MCF 10A (cell line): ENCODE data around the gene OR10H1. TPM values are rescaled to one million over a fixed set of nuclear protein-coding genes. Genes with fewer than 3 reads are reported as not detected.
"Not testable (repeated sequence)": the region's sequence is repeated elsewhere in the genome, so short reads cannot be mapped to it uniquely, and the experiment has no call there.

Source experiments
- BruUV-seq: library from RNA; stranded (reverse); fragments of 400-500 nt; replicated peaks from 2 replicates; lab custom pipeline; 2021; lab: Mats Ljungman, UMichigan
- CTCF ChIA-PET: fragments of 300-600 bp; sonication (Branson Sonifier 250); formaldehyde crosslinking; extraction: SDS; loops from one replicate; lab custom pipeline; 2021; ENCODE audit warnings: antibody characterized with exemption, inconsistent platforms; lab: Yijun Ruan, JAX
- POLR2A ChIA-PET: fragments of 300-600, 350-650 bp; sonication (Branson Sonifier 250); formaldehyde crosslinking; extraction: SDS; loops from one replicate; lab custom pipeline; 2020; ENCODE audit warnings: antibody characterized with exemption, inconsistent platforms; lab: Yijun Ruan, JAX
- DNase-seq: peaks from one replicate; pipeline ENCODE4 v3.0.0-alpha.2; 2018; ENCODE audit not compliant: unreplicated experiment
- H3K27ac Mint-ChIP-seq: one replicate; pipeline ENCODE4 v1.8.0; 2022; ENCODE audit warnings: mild to moderate bottlenecking, low read depth, mixed read lengths; ENCODE audit not compliant: unreplicated experiment
- H3K27me3 Mint-ChIP-seq: one replicate; pipeline ENCODE4 v1.8.0; 2022; ENCODE audit warnings: mixed read lengths; ENCODE audit not compliant: insufficient read depth, unreplicated experiment
- H3K36me3 Mint-ChIP-seq: one replicate; pipeline ENCODE4 v1.8.0; 2022; ENCODE audit warnings: mild to moderate bottlenecking, moderate library complexity, mixed read lengths; ENCODE audit not compliant: insufficient read depth, unreplicated experiment
- H3K4me1 Mint-ChIP-seq: one replicate; pipeline ENCODE4 v1.8.0; 2022; ENCODE audit warnings: mixed read lengths; ENCODE audit not compliant: insufficient read depth, unreplicated experiment
- H3K4me3 Mint-ChIP-seq: one replicate; pipeline ENCODE4 v1.8.0; 2022; ENCODE audit warnings: mild to moderate bottlenecking, moderate library complexity, mixed read lengths; ENCODE audit not compliant: unreplicated experiment
- H3K9me3 Mint-ChIP-seq: one replicate; pipeline ENCODE4 v1.8.0; 2022; ENCODE audit warnings: mixed read lengths; ENCODE audit not compliant: unreplicated experiment
- CTCF ChIP-seq: fragments of 200-600 bp; IDR thresholded peaks from one replicate; pipeline ENCODE4 v1.8.0; 2022; ENCODE audit warnings: antibody characterized with exemption, mild to moderate bottlenecking; ENCODE audit not compliant: unreplicated experiment
- intact Hi-C: fragments of 100-400 bp; cut with micrococcal nuclease; formaldehyde crosslinking; loops from 2 replicates; pipeline ENCODE4 v1.14.1; 2022
- total RNA-seq: library from RNA; stranded (reverse); gene quantifications from 2 replicates; pipeline ENCODE4 v1.2.3, GENCODE V29; 2022

OR10H1 gene
- total RNA-seq, 1 experiment from 2014 or later: not detected

DNA sequence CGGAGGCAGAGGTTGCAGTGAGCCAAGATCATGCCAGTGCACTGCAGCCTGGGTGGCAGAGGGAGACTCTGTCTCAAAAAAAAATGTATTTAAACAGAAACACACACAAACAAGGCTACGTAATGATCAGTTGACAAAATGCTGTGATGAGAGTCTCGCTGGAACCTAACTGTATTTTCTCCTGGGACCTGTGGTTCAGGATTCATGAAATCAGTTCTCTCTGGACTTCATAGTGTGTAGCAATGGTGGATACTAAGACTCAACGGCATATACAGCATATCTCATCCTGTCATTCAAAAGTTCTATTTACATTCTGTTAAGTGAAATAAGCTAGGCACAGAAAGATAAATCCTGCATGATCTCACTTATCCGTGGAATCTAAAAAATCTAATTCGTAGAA, 45.1 kb upstream of the OR10H1 start:
- ChIA-PET POLR2A (no interaction called here), CTCF (interaction anchor here (0.9 kb wide), 1 partner anchor 9 kb away, joined by 5 read pairs; no protein-coding TSS in a partner anchor)
- Mint-ChIP-seq H3K27me3 (no peaks in the 10 kb centered on the region), H3K4me1 (no peaks in the 10 kb centered on the region), H3K4me3 (no peak overlapping the region), H3K27ac (no peak overlapping the region), H3K36me3 (no peaks in the 10 kb centered on the region), H3K9me3 (no peaks in the 10 kb centered on the region)
- BruUV-seq: no TSS peak
- DNase-seq: no peak
- TF ChIP-seq CTCF: no peak
- intact Hi-C loops: no loop called here

DNA sequence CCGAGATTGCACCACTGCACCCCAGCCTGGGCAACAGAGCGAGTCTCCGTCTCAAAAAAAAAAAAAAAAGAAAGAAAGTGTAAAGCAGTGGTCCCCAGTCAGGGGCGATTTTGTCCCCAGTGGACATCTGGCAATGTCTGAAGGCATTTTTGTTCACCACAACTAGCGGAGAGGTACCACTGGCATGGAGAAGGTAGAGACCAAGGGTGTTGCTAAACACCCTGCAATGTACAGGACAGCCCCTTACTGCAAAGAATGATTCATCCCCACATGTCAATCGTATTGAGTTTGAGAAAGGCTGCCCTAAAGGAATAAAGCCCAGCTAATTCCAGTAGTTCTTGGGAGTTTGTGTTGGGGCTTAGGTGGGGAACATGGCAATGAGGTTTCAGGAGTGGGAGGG, 43.7 kb upstream of the OR10H1 start:
- TF ChIP-seq CTCF: no peak
- BruUV-seq: no TSS peak
- Mint-ChIP-seq H3K27me3 (no peaks in the 10 kb centered on the region), H3K36me3 (no peaks in the 10 kb centered on the region), H3K9me3 (no peaks in the 10 kb centered on the region), H3K27ac (no peak overlapping the region), H3K4me3 (no peak overlapping the region), H3K4me1 (no peaks in the 10 kb centered on the region)
- intact Hi-C loops: no loop called here
- CTCF ChIA-PET: no interaction called here
- POLR2A ChIA-PET: no interaction called here
- no peak for DNase-seq

DNA sequence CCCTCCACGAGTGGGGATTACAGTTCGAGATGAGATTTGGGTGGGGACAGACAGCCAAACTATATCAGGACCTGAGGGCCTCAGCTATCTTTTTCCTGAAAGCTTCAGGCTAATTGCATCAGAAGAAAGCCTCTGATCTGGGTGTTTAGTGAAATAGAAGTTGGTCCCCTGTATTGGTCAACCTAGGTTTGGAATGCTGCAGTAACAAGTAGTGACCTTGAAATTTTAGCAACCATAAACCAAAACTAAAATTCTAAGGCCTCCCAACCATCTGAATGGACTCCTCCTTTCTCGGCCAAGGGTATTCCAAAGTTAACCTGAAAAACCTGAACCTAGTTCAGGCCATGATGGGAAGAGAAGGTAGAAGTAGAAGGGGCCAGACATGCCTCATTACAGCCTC, 34.9 kb upstream of the OR10H1 start:
- CTCF ChIA-PET: interaction anchor here (1.1 kb wide), 1 partner anchor 41 kb away, joined by 3 read pairs; no protein-coding TSS in a partner anchor

DNA sequence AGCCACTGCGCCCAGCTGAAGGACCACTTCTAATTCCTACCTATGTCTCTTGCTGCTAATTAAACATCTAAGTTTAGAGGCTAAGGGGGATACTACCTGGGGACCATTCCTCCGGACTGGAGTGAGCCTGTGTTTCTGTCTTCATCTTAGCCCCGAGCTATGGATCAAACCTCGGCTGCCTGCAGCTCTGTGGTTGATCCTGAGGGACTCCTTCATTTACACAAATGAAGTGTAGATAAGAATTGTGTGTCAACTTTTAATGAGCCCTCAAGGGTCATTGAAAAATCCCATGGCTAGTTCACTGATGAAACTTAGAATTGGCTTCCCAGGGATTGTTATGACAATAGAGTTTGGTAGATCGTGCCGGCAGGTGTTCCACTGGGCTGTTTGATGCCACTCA, 31.5 kb upstream of the OR10H1 start:
- intact Hi-C loops: no loop called here
- Mint-ChIP-seq H3K27ac (no peak overlapping the region), H3K36me3 (no peaks in the 10 kb centered on the region), H3K27me3 (peaks cover 22% of the 10 kb centered on the region), H3K4me1 (no peaks in the 10 kb centered on the region), H3K4me3 (no peak overlapping the region), H3K9me3 (peaks cover 9% of the 10 kb centered on the region)
- ChIA-PET CTCF (interaction anchor here (0.5 to 0.8 kb wide), 2 partner anchors 9 to 364 kb away, joined by 3 read pairs; no protein-coding TSS in a partner anchor), POLR2A (no interaction called here)
- TF ChIP-seq CTCF: no peak
- DNase-seq: no peak
- BruUV-seq: no TSS peak

More for the DNA sequence above, 34.9 kb upstream of the OR10H1 start:
- Mint-ChIP-seq H3K27me3 (peaks cover 9% of the 10 kb centered on the region), H3K4me3 (no peak overlapping the region), H3K9me3 (no peaks in the 10 kb centered on the region), H3K4me1 (no peaks in the 10 kb centered on the region), H3K36me3 (no peaks in the 10 kb centered on the region), H3K27ac (no peak overlapping the region)
- DNase-seq: no peak
- TF ChIP-seq CTCF: no peak
- intact Hi-C loops: no loop called here
- BruUV-seq: no TSS peak
- POLR2A ChIA-PET: no interaction called here

DNA sequence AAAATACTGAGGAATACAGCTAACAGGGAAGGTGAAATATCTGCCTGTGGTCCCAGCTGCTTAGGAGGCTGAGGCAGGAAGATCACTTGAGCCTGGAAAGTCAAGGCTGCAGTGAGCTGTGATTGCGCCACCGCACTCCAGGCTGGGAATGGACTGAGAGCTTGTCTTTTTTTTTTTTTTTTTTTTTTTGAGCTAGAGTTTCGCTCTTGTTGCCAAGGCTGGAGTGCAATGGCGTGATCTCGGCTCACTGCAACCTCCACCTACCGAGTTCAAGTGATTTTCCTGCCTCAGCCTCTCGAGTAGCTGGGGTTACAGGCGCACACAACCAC, 28.4 kb upstream of the OR10H1 start:
- POLR2A ChIA-PET, H3K4me3 Mint-ChIP-seq, BruUV-seq, H3K9me3 Mint-ChIP-seq, H3K27ac Mint-ChIP-seq, H3K4me1 Mint-ChIP-seq, intact Hi-C loops, H3K36me3 Mint-ChIP-seq: not testable (repeated sequence)
- peak; percentile 27 for DNase-seq
- CTCF ChIA-PET: interaction anchor here (0.7 kb wide), 1 partner anchor 53 kb away, joined by 5 read pairs; no protein-coding TSS in a partner anchor
- H3K27me3 Mint-ChIP-seq: peaks cover 22% of the 10 kb centered on the region
